Activated CD4-positive, alpha-beta T cell treated with anti-CD3 and anti-CD28 coated beads for 24 hours (primary cell): ENCODE data around the gene MEI4.
"Not testable (repeated sequence)": the region's sequence is repeated elsewhere in the genome, so short reads cannot be mapped to it uniquely, and the experiment has no call there.

Experiments used
- DNase-seq, 2 donors: peaks; one replicate each; pipeline ENCODE4 v3.0.0-alpha.2; 2020; ENCODE audit warnings: low read depth in 2 of 2

Gene MEI4, protein sequence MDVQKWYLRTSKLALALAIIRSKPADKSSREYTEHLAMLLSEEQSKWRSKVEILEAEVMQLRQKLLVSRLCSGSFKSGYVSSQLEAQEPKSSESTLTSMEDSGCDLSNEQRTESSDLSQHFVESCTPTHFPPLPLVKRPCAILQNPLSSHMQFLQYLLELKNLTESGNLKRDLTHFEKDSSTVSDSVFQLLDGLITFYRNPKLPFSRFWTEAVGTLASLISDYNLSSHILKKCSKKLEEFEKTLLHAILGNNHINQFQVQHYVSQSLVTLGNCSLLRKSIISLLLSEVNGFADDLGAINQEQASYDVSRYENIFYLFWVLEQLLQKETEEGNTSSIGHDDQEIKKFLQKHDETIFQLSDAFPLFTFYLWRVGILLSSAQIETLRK

DNA sequence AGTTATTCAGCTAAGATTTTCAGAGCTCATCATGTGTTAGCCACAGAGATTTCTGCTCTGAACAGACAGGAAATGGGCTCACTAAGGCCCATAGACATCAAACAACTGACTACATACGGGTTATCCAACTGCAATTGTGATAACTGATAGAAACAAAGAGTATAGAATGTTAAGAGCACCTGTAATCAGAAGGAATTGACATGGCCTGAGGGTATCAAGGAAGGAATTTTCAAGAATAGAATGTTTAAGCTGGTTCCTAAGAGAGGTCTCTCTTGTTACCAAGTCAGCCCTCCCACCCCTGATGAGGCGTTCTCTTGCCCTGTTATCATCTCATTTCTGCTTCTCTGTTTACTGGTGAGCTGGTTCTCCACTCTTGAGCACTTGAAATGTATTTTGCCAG, at the start of gene MEI4:
Gene MEI4 (plus strand): TSS at position 301 of the 400 bp plus-strand sequence. CDS start 37,633 bp downstream, outside the sequence.
- DNase-seq = no peak

DNA sequence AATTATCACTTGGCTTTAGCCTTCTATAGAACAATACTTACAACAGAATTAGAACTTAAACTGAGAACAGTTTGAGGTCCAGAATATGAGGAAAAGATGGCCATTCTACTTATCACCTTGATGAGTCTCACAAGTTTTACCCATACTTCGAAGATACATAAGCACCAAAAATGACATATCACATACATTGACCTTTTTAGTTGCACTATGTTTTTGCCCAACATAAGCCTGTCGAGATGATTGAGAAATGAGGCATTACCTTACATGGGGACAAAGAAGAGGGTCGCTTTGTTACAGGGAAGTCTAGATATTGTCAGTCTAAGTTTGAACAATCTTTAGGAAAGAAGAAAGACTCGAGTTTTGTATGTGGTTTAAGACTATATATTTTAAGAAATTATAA, 48.4 kb upstream of the MEI4 start:
- no peak for DNase-seq

DNA sequence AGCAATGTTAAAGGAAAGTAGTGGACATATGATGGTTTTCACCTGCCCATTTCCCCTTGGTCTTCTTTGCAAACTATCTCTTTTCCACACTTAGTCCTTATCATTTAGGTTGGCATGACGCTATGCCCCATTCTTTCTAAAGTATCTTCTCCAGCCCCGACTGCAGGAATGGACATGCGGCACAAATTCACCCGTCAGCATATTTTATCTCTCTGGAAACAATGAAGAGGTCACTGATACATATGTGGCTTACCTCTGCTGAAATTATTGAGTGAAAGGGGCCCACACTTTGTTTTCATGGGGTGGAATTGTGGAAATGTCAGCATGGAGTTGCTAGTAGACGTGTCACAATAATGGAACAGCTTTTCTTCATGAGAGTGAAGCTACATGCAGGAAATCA, 45.8 kb upstream of the MEI4 start:
- no peak for DNase-seq

DNA sequence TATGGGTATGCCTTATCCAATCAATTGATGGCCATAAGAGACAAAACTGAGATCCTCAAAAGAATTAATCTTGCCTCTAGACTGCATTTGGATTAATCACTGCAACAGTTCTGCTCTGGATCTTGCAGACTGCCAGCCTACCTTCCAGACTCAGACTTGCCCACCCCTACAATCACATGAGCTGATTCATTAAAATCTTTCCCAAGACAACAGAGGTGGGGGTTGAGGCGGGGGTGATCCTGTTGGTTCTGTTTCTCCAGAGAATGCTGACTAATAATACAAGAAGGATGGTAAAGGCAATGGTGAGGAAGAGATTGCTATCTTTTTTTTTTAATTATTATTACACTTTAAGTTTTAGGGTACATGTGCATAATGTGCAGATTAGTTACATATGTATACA, 43.7 kb upstream of the MEI4 start:
- DNase-seq = no peak

DNA sequence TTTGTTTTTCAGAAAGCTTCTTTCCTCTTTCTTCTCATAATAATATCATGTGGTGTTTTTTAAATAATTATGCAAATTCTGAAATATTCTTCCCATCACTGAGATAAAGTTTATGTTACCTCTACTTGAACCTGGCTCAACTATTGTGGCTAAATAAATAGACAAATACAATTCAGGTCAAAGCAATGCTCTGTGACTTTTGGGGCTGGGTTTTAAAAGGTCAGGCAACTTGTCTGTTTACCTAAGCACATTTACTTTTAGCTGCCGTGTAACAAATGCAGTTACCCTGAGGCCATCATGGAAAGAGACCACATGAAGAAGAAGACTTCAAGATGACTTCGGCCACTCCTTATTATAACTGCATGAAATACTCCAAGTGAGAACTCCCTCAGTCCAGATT, 33.7 kb upstream of the MEI4 start:
- no peak for DNase-seq

DNA sequence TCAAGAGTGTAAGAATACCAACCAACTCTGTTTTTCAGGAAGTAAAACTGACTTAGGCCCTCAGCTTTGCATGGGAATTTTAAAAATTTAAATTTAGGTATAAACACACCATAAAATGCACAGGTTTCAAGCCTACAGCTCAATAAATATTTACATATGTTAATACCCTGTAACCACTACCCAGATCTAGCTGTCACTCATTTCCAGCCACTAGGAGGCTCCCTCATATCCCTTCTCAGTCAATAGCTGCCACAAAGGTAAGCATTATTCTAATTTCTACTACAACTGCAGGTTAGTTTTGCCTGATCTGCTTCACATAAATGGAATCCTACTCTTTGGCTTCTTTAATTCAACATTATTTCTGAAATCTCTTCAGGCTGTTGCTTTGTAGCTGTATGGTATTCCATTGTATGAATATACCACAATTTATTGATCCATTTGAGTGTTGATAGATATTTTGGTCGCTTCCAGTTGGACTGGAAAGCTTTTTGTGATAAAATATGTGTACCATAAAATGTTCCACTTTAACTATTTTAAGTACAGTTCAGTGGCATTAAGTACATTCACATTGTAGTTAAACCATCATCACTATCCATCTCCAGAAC, 32.5 kb upstream of the MEI4 start:
- no peak for DNase-seq

DNA sequence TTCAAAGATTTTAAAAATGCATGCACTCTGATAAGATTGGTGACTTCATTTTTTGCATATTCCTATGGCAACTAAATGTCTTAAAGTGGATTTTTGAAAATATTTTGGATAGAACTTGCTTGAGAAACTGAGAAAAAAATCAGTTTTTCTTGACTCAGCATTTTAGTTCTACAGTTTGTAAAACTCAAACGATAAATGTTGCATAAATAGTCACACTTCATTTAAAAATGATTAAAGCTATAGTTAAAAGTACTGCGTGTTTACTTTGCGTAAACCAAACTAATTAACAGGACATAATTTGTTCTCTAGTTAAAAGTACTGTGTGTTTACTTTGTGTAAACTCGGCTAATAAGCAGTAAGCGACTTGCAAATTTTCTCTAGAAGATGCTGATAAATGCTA, 28.3 kb upstream of the MEI4 start:
- DNase-seq = no peak

DNA sequence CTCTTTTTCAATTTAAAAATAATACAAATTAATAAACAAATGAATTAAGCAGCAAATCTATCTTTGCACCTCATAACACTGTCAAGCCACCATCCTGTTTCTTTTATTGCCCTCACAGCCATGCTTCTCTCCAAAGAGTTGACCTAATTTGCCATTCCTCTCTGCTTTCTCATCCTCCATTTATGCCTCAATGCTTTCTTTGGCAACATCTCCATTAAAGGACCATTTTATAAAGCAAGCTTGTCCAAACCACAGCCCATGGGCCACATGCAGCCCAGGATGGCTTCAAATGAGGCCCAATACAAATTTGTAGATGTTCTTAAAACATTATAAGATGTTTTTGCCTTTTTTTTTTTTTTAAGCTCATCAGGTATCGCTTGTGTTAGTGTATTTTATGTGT, 26.4 kb upstream of the MEI4 start:
- DNase-seq = no peak

DNA sequence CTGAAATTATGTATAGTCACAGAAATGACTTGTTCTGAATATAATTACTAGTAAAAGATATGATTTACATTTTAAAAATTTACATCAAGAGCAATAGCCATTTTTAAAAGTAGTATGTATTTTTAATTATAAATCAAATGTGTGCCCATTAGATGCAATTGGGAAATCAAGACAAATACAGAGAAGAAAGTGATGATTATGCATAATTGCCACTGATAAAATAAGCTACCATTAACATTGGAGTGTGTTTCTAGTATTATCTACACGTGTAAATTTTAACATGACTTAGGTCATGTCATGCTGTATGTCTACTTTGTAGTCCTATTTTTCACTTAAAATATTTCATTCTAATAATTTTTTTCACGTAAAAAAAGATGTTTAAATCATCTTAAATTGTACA, 22.8 kb upstream of the MEI4 start:
- DNase-seq = no peak

DNA sequence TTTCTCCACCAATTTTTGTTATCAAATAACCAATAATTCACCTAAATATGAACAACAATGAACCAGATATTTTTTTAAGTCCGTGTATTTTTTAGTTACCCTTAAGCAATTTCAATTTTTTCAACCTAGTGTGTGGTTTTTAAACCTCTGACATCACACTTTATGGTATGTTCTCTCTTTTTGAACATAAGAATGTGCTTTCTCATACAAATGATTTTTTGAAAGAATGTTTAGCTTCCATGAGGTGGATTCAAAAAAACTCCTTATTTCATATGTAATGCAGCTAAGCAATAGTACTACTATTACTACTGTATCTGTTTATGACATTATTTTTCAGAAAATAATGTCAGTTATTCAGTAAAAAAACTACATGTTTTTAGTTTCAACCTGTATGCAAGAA, 19.4 kb upstream of the MEI4 start:
- no peak for DNase-seq

DNA sequence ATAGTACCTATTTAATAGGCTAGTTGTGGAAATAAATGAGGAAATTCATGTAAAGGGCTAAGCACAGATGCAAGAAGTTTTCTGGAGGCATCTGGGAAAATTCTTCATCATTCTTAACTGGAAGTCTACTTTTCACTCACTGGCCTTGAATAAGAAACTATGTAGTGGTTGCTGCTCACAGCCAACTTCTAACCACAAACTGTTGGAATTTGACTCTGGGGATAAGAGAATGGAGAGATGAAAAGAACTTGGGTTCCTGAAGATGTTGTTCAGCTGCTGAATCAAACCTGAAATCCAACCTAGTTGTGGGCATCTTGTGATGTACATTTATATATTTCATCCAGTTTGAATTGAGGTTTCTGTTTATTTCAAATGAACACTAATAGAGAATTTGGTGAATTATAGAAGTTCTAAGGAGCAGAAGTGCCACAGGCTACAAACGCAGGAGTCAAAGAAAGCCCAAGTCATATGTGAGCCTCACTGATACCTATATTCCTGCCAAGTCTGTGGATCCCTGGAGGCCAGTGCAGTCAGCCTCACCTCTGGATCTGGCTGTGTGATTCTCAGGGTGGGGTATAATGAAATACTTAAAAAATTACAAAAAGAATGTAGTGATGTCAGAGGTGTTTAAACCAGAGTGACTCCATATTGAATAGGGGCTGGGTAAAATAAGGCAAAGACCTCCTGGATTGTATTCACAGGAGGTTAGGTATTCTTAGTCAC, 18.7 kb upstream of the MEI4 start:
- DNase-seq = no peak

DNA sequence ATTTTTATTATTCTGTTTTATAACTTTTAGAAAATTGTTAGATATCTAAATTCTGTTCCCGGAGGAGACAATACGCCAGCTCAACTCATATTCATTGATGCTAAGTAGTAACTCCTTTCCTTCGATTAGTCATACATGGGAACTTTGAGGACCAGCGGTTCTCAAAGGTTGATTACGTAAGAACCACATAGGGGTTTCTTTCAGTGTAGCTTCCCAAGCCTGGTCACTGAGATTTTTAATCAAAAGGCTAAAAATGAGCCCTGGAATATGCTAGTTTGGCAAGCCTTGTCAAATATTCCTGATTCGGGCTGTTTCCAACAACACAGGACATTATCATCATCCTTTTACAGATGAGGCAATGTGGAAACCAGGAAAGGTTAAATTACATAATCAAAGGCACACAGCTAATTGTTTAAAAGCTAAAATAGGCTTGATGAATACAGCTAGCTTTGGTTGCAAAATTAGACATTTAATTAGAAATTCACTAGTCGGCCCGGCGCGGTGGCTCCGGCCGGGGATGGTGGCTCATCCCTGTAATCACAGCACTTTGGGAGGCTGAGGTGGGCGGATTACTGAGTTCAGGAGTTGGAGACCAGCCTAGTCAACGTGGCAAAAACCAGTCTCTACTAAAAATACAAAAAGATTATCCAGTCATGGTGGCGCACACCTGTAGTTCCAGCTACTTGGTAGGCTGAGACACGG, 14.6 kb upstream of the MEI4 start:
- no peak for DNase-seq

DNA sequence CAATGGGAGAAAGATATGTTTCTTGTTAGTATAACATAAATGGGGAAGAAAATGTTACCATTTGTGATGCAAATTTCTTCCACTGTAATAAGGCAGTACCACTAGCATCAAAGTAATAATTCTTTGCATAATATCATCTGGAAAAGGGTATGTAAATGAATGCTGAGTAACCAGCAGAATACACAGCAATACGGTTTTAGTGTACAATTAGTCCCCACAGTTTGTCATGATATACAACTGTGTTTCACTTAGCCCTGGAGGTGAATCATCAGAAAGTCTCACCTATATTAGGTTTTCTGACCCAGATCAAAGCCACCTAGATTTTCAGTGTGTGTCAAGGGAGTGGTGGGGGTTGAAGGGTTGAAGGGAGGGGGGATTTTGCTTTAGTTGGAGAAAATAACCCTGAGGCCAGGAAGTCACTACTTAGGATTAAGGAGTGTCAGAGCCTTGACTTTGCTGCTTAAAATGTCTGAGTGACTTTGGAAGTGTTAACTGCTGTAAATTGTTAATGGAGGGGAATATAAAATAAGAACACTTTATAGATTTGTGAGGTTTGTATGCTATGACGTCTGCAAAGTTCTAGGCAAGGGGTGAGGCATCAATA, 8.6 kb upstream of the MEI4 start:
- no peak for DNase-seq

DNA sequence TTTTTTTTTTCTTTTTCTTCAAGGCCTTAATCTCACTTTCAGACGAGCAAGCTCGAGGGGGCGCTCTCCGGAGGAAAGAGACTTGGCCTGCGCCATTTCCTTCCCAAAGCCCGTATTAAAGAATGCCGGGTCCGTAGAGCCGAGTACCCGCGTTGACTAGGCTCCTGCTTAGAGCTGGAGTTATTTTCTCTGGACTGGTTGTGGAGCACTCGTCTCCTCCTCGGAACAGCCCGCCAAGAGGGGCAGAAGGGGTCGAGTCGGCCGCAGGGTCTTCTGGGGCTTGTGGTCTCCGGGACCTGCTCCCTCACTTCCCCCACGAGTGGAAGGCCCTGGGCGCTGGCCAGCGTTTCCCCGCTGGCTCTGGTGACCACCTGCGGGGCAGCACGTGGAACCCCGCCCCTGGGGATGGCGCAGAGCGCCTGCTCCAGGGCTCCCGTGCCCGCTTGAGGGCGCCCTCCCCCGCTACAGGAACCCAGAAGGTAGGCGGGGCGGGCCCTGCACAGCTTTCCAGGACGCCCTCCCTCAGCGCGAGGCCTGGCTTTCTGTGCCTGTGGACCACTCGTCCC, 2.7 kb upstream of the MEI4 start:
- DNase-seq = no peak

DNA sequence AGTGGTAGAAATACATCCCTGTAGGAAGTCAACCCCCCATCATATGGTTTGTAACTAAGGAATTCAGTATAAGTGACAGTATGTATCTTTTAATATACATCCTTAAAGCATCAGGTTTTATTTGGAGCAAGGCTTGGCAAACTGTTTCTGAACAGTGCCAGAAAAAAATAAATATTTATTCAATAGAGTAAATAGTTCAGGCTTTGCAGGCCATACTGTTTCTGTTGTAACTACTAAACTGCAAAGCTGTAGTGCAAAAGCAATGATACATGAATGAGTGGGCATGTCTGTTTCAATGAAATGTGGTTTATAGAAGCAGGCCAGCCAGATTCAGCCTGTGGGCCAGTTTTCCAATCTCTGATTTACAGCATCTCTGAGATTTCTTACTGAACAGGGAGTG, 977 bp downstream of the MEI4 start:
- no peak for DNase-seq

DNA sequence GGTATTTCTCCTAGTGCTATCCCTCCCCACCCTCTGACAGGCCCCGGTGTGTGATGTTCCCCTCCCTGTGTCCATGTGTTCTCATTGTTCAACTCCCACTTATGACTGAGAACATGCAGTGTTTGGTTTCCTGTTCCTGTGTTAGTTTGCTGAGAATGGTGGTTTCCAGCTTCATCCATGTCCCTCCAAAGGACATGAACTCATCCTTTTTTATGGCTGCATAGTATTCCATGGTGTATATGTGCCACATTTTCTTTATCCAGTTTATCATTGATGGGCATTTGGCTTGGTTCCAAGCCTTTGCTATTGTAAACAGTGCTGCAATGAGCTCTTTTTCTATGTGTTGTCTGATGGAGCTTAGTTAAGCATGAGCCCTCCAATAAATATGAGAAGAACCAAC, 2.2 kb downstream of the MEI4 start:
- DNase-seq = not testable (repeated sequence)

DNA sequence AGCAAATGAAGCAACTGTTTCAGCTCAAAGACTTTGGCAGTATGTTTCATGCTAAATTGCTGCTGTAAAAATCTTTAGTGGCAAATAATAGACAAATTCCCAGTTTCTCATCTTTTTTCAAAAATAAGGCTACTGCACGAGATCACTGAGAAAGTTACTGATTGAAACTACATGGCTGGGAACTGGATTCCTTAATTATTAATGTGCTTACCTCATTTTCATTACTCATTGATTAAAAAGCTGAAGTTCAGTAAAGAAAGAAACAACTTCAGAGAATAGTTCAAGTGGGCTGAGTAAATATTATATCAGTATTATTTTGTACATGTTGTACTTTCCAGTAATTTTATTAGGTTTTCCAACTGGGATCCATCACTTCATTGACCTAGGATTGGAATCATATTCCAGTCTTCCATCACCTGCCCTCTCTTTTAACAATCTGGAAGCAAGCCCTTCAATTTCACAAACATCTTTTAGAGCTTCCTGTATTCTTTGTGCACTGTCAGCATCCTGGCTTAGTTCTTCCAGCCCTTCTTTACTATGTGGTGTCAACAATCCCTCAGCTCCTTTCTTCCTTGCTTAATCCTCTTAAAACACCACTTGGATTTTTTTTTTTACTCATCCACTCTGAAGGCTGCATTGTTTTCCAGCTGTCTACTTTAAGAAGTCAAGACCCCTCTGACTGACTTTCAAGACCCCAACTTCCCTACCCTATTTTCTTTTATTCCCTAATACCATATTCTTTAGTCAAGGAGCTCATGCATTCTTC, 4.3 kb downstream of the MEI4 start:
- no peak for DNase-seq

DNA sequence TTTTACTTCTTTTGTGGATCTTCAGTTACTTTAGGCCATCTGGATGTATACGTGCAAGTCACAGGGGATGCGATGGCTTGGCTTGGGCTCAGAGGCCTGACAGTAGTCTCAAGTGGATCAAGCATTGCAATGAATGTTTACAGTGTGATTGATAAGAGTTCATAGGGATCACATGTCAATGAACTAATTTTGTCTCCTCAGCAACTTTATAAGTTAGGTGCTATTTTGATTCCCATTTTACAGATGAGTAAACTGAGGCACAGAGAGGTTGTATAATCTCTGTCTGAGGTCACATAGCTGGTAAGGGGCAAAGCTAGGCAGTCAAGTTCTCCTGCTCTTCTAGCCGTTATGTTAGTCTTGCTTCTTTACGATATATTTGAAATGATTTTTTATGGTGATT, 13.5 kb downstream of the MEI4 start:
- DNase-seq = no peak

DNA sequence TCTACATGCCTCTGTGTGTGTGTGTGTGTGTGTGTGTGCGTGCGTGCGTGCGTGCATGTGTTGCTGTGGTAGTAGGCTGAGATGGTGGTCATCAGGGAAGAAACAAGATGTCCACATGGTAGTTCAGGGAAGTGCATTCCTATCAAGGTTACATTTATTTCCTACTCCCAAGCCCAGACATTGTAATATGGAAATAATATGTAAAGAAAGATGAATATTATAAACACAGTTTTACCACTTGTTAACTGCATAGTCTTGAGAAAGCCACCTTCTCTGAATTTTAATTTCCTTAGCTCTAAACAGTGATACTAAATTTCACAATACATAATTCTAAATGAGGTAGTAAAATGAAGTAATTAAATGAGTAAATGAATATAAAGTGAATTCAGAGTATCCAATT, 14.0 kb downstream of the MEI4 start:
- no peak for DNase-seq

DNA sequence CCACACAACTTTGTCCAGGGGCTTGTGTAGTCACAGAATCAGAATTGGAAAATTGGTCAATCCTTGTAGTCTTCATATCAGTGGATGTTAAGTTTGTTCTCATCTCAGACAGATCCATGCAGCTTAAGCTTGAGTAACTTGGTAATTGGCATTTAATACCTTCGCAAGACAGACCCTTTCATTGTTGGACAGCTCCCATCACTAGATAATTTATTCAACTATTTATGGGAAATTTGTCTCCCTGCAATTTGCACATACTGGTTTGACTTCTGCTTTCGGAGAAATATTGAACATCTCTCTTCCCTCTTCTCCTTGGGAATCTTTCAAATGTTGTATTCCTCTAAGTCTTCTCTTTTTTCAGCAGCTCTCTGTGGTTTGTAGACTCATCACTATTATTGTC, 17.1 kb downstream of the MEI4 start:
- DNase-seq = no peak

DNA sequence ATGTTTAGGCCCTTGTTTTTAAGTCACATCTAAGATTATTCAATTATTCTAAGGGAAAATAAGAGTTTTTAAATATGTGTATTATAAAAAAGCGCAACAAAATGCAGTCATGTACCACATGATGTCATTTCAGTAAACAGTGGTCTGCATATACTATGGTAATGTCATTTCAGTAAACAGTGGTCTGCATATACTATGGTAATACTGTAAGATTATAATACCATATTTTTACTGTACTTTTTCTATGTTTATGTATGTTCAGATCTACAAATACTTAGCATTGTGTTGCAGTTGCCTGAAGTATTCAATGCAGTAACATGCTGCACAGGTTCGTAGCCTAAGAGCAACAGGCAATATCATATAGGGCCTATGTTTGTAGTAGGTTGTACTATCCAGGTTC, 21.4 kb downstream of the MEI4 start:
- DNase-seq = no peak
